Left lobe of liver (tissue), 2 donors: Measurements from ENCODE around the gene SMU1. TPM values are rescaled to one million over a fixed set of nuclear protein-coding genes. Genes with fewer than 3 reads are reported as not detected.

ENCODE experiments used
- ATAC-seq: fragments of 200-7000 bp; cut with Tn5 transposase; one replicate; pipeline ENCODE4 v1.9.1; 2020; ENCODE audit warnings: mild to moderate bottlenecking, moderate library complexity
- DNase-seq: peaks from one replicate; pipeline ENCODE4 v3.0.0-alpha.2; 2020; ENCODE audit warnings: low spot score
- total RNA-seq: library from RNA; stranded (reverse); gene quantifications from one replicate; pipeline ENCODE4 v1.2.1, GENCODE V29; 2021
- donor health status: DM: no; HTN: no; CAD: no; lungs with moderate emphysema.
- donor health status: DM: no; HTN: yes; CAD: no.

Gene SMU1
- 7.0 TPM for total RNA-seq

DNA sequence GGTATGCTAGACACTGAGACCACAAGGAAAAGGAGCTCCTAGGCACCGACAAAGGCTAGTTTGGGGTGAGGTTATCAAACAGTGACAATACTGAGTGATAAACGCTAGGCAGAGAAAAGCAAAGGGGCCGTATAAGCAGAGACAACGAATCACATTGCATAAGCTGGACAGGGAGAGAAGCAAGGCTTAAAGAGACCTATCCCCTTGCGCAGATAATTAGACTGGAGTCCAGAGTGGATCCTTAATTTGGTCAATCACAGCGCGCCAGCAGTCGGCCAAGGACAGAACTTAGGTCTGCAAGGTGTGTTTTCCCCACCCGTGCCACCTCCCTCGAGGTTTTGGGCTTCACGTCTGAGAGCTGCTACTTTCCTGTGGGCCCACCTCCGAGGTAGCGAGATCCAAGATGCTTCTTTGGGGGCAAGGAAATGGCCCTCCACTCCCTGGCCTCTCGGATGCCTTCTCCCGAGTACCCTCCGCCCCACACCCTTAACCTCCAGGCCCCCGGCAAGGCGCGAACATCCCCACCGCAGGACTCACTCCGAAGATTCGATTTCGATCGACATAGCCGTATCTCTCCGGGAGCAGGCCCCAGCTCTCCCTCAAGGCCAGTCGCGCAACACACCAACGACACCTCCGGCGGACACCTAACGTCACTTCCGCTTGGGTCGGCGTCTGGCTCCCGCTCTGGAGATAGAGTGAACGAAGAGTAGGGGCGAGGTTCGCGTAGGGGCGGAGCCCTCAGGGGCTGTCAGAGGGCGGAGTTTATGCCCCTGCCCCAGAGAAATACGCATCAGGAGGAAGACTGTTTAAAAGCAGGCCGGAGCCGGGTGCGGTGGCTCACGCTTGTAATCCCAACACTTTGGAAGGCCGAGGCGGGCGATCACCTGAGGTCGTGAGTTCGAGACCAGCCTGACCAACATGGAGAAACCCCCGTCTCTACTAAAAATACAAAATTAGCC, at the start of gene SMU1:
SMU1 (minus strand) TSS at position 629 of the 959 bp plus-strand sequence; CDS start at position 563, 66 bp downstream.
- peak; percentile 97 for DNase-seq
- ATAC-seq: peak; percentile 96

DNA sequence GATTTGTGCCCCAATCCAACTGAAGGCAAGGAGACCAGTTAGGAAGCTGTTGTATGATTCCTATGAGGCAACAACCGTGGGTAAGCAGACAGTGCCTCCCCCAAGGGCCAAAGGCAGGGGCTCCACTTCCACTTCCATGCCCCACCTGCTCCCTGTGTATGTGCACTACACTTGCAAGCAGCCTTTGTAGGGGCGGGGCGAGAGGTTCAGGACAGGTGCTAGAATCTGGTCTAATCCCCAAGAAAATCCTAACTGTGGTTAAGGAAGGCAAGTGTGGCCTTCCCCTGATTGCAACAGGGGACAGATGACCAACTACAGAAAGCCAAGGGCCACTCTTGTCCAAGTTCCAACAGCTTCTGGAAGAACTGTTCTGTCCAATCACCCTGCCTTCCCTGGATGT, 49.0 kb upstream of the SMU1 start:
- ATAC-seq: no peak

DNA sequence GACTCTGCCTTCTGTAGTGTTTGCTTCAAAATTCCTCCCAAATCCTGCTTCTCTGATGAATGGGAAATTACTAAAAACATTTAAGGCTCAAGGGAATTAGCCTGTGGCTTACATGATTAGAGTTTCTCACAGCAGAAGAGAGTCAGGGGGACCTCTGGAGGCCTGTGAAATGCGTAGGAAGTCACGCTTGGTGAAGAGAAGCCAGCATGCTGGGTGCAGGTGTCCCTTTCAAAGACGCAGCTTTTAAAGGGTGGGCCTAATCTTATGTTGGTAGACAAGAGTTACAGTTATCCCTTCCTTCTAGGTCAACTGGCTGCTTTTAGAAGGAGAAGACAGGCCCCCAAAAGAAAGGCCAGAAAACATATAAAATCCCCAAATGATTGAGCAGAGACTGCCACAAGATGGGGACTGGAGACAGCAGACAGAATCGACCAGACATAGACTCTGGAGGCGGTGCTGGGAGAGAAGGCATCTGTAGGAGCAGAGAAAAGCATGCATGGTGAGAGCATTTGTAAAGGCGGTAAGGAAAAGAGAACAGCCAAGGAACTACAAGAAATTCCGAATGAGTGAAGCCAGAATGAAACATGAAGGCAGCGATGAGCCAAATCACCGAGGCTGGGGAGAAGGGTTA, 48.4 kb upstream of the SMU1 start:
- ATAC-seq: no peak
- no peak for DNase-seq

More for the DNA sequence above, 49.0 kb upstream of the SMU1 start:
- DNase-seq: no peak

DNA sequence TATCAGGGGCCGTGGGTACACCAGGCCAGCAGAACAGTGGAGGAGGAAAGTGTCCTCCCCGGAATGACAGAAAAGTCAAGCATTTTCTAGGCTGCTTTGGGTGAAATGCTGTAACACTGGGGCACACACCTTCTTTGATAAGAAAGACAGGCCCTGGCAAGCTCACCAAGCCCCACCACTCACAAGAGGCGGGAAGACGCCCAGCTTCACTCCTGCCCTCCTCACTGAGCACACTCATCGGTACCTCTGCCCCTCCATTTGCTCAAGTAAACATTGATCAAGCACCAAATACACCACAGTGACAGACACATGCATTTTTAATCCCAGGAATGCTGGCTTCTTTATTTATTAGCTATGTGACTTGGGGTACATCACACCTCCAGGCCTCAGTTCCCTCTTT, 47.6 kb upstream of the SMU1 start:
- DNase-seq (no peak), ATAC-seq (no peak)

DNA sequence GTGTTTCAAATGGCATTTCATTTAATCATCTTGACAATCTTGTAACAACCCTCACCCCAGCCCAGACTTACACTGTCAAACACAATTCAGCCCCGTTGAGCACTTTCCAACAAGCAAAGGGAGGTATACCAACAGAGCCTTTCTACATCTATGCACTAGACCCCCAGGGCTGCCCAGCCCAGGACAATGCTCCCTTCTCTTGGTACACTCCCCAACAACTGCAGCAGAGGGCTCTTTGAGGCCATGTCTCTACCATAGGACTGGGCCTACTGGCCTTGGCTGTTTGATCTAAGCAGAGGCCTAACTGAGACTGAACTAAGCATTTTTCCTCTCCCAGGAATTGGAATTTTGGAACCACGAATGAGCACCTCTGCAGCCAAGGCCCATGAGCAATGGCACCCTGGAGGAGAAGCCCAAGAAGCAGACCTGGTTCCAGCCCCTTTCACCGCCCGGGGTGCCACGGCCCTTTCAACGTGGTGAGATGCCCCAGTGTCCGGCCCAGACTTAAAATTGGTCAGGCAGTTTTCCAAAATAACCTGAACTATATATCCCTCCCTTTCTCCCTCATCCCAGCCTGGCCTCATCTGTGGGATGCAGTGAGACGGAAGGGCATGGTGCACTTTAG, 47.0 kb upstream of the SMU1 start:
- no peak for DNase-seq
- ATAC-seq: peak; percentile 16

DNA sequence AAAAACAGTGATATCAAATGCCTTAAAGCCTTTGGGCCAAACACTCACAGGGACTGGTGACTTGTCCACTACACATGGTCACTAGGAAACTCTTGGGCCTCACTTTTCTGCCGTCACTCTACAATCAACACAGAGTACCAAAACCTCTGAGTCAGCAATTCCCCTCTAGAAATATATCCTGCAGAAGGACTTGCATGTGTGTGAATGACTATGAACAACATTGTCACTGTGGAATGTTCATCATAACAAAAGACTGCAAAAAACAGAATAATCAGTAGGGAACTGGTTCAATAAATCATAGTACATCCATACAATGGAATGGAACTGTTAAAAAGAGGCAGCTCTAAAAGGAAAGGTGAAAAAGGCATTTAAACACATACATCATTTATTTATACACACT, 44.1 kb upstream of the SMU1 start:
- DNase-seq: no peak
- peak; percentile 33 for ATAC-seq

DNA sequence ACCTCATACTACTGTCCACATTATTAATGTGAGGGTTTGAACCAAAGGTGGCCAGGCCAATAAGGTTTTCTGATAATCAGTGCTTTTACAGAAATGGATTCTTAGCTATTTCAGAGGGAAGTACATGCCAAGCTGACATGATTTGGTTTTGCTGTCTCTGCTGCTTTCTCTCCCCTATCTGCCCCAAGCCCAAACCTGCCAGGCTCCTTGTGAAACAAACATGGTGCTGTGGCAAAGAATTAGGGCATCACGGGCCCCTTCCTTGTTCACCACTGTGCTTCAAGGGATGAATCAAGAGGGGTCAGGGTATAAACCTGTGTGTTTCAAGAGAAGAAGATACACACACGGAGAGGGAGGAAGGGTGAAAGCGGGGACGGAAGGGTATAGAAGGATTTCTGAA, 41.3 kb upstream of the SMU1 start:
- no peak for ATAC-seq
- DNase-seq: no peak

DNA sequence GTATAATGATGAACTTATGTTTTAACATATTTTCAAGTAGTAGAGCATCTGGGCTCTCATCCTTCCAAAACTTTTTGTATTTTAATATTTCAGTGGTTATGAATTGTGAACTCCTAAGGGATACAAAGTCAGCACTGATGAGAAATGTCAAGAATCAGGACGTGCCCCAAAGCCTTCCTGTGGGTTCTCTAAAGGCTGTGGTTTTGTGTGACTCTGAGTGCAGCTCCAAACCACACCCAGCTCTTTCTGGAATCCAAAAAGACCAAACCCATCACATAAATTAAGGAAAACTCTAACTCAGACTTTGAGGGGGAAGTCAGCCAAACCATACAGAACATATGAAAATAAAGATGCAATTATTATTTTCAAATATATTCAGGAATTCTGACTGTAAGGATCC, 40.8 kb upstream of the SMU1 start:
- DNase-seq: no peak
- ATAC-seq: no peak

DNA sequence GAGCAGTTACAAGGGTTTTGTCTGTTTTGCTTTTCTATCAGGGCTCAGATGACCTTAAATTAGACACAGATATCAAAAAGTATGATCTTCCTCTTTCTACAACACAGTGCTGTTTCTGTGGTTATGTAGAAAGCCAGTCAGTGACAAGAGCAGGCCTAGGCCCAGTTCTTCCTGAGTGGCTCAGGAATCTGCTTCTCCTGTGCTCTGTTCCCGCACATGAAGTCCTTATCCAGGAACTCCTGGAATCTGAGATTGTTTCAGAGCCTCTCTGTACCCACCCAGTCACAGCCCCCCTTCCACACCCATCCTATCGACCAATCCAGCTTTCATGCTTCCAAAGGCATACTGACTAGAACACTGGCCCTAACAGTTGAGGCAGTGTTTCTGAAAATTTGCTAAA, 40.4 kb upstream of the SMU1 start:
- DNase-seq (no peak), ATAC-seq (no peak)

DNA sequence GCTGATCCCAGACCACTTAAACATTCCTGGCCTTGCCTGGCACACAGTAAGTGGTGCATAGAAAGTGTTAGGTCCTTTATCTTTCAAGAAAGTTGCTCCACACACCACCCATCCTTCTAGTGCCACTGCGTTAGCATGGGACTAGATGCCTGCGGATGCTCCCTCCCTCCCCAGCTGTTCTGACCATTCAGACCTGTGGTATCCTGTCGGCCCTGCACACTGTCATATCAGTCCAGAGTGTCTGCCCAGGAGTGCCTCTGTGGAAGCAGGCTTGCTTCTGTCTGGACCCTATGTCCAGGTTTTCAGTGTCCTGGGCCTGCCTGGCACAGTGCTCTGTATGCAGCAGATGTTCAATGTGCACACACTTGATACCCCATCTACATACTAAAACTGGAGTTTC, 38.3 kb upstream of the SMU1 start:
- no peak for ATAC-seq
- DNase-seq: no peak

DNA sequence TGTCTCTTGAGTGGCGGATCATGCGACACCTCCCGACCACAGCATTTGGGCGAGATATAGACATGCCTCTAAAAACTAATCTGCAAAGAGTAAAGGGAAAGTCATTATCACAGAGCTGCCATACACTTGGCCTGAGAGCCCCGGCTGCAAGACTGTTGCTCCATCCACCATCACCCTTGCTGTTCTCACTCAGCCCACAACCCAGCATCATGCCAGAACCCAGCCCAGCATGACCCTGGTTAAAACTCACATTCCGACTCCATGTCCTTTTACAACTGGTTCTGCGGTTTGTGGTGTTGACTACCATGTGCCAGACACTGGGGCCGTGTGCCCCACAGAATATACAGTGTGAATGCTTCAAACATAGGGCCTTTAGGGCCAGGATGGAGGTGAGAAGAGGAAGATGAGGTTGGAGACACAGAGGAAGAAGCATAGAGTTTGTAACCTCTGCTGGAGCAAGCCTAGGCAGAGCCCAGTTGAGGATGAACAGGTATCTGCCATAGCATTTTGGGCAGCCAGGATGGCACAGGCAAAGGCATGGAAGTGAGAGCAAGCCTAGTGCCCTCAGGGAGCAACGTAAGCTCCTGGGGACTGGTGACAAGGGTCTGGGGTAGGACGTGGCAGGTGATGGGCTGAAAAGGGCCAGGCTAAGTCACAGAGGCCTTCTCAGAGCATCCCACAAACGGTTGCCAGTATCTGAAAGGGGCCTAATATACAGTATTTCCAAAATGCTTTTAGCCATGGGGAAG, 37.5 kb upstream of the SMU1 start:
- no peak for DNase-seq
- ATAC-seq: no peak

DNA sequence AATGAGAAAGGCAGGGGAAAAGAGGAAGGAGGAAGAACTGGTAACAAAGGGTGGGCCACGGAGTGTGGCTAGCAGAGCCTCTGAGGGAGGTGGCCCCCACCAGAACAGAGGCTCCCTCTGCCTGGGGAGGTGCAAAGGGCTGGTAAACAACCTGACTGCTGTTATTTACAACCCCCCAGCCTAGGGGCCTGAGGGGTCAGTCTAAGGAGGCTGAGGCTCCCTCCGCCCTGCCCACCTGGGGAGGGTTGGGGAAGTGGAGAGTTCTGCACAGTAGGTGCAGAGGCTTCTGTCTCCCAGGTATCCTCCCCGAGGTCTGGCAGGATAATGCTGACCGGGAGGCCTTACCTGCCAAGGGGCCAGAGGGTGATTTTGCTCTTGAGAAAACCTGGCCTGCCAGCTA, 35.6 kb upstream of the SMU1 start:
- DNase-seq (no peak), ATAC-seq (no peak)

DNA sequence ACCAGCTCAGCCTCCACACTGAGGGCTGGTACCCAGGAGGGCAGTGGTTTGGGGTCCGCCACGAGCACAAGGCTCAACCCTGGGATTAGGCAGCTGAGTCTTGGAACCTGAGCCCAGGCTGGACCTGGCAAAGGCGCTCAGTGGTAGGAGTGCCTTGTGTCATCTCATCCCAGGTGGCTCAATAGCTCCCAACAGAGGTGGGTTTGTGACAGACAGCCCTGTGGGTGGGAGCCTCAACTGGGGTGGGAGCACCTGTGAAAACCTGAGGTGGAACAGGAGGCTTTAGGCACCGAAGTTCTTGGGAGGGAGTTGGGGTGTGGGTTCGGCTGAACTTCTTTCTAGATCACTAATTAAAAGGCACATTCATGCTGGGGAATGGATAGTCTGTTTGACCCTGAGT, 35.2 kb upstream of the SMU1 start:
- ATAC-seq (no peak), DNase-seq (no peak)

DNA sequence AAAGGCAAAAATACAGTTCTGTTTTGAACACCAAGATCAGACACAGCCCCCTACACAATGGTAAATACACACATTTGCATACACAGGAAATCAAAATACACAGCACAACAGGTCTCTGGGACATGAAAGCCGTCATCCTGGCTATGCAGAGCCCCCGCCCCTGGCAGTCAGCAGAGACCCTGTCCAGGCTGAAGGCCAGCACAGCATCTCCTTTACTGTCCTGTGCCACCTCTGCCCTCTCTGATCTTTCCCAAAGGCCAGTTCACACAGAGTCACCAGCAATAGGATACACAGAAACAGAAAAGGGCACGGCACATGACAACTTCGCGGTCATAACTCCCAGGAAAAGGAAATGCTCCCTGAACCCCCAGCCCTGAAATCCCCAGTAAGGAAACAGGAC, 34.2 kb upstream of the SMU1 start:
- no peak for DNase-seq

DNA sequence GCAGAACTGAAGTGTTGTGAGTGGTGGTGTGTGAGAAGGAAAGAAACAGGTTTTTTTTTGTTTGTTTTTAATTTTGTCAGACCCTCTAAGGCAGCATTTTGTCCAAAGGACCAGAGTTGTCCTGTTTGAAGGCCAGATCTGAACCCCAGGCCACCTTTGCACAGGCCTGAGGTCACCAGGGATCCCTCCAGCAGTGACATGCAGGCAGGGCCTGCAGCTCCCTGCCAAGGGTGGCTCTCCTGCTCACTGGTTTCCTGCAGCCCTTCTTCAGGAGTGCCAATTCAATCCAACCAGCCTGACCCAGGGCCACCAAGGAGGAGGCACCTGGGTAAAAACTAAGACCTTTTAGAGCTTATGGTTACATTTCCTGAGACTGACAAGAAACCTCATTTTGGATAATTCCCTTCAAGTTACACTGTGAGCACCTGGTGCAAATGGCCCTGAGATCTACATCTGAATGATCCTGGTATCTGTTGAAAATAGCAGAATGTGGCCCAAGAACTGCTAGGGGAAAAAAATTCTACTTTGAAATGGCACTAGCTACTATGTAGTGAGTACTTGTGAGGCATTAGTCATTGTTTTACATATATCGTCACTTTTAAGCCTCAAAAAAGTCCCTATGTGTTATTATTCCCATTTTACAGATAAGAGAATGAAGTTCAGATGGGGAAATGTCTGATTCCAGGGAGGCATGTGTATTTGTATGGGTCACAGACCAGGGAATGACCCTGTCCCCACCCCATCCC, 33.5 kb upstream of the SMU1 start:
- DNase-seq (no peak), ATAC-seq (peak; percentile 22)

More for the DNA sequence above, 34.2 kb upstream of the SMU1 start:
- ATAC-seq: no peak

DNA sequence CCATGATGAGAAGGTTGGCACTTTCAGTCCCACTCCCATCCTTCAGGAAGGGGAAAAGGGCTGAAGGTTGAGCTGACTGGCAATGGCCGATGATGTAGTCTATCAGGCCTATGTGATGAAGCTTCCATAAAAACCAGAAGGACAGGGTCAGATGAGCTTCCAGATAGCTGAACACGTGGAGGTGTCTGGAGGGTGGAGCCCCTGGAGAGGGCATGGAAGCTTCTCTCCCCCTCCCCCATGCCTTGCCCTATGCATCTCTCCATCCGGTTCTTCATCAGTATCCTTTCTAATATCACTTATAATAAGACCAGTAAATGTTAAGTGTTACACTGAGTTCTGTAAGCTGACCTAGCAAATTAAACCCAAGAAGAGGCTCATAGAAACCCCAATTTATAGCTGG, 32.6 kb upstream of the SMU1 start:
- ATAC-seq (no peak), DNase-seq (no peak)

DNA sequence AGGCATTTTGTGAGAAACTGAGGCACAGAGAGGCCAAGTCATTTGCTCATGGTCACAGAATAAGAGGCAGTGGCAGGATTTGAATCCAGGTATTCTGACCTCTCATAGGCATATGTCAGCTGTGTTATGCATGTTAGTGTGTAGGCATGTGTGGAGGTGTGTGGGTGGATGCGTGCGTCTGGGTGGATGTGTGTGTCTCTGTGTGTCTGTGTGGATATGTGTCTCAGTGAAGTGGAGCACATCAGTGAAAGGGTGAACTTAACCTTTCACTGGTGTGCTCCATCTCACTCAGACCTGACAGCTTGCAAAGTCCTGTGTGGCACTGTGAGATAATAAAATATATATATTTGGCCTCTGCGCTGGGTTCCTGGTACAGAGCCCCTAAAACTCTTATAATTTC, 32.0 kb upstream of the SMU1 start:
- no peak for DNase-seq
- ATAC-seq: no peak

DNA sequence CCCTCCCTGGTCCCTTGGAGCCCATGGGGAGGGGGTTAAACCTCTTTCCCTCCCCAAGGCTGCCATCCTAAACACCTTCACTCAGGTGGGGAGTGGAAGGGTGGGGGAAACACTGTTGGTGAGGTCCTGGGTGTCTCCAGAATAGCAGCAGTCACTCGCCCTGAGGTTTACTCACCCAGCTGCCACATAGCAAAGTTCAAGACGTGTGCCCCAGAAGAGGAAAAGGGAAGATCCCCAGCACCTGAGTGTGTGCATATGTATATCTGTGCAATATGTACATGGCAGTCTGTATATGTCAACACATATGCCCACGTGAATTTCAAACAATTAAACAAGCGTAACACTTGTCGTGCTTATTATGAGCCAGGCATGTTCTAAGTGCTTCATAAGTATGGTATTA, 31.3 kb upstream of the SMU1 start:
- no peak for ATAC-seq
- no peak for DNase-seq

DNA sequence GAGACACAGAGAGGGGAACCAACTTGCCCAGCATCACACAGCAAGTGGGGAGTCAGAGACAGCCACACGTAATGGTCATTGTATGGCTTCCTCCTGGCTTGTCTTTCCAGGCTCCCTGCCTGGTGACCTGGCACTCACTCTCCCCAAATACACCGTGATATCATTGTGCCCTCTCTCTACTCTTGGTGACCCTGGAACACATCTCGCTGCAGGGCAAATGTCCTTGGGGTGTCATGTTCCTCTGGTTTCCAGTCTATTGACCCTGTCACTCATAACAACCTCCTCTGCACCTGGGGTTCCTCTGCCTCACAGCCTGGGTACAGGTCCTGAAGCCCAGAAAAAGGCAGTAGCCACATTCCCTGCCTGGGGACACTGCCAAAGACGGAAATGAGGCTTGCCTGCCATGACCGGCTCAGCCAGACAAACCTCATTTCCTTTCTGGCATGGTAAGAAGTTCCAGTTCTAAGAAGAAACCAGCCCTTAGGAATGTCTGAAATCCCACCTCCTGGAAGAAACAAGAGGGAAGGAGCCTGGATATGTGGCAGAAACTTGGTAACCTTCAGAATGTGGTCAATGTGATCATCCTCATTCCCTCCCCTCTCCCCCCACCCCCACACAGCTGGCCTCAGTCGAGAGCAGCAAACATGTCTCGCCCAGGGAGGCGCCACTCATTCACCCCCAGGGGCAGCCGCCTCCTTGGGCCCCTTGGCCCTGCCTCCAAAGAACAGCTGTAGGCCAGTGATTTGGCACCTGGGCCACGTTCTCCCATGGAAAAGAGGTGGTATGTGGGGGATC, 30.6 kb upstream of the SMU1 start:
- ATAC-seq (peak; percentile 64), DNase-seq (no peak)

DNA sequence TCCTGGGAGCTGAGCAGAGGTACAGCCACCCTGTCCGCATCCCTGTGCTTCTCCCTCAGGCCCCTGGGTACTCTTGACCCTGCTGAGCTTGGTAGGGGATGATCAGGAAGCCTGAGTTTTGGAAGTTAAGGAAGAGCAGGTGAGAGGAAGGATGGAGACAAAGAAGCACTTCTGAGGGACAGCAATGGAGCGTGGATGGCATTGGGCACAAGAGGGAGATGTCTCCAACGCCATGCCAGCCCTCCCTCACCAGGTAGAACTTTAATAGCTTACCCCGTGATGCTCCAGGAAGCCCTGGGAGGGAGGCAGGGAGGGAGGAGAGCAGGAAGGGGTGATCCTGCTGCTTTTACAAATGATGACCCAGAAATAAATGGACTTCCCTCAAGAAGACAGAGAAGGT, 29.9 kb upstream of the SMU1 start:
- ATAC-seq (peak; percentile 46), DNase-seq (no peak)
